ENCODE results near the gene HOMER3.

GRCh38 chr19:18932216-18932841 lies 8.7 kb downstream of the HOMER3 start:
- TF ChIP-seq POLR2A (IDR thresholded peaks at IDR 0.05; ENCODE audit: low read depth, low read length) (no peak), YBX1 (IDR thresholded peaks at IDR 0.05) (no peak), BRCA1 (IDR thresholded peaks at IDR 0.05; ENCODE audit: low read depth, low read length) (no peak), PBX3 (IDR thresholded peaks at IDR 0.05; ENCODE audit: insufficient replicate concordance, low read depth, low read length) (no peak), ZNF207 (IDR thresholded peaks at IDR 0.05; ENCODE audit: borderline replicate concordance) (no peak), DPF2 (IDR thresholded peaks at IDR 0.05) (no peak), GABPA (IDR thresholded peaks at IDR 0.05; ENCODE audit: low read depth) (no peak), EP300 (IDR thresholded peaks at IDR 0.05; ENCODE audit: borderline replicate concordance in 1 of 2, control insufficient read depth in 1 of 2, low read depth in 2 of 2, low read length in 2 of 2) (no peak)
- TF ChIP-seq, protein P1, sequence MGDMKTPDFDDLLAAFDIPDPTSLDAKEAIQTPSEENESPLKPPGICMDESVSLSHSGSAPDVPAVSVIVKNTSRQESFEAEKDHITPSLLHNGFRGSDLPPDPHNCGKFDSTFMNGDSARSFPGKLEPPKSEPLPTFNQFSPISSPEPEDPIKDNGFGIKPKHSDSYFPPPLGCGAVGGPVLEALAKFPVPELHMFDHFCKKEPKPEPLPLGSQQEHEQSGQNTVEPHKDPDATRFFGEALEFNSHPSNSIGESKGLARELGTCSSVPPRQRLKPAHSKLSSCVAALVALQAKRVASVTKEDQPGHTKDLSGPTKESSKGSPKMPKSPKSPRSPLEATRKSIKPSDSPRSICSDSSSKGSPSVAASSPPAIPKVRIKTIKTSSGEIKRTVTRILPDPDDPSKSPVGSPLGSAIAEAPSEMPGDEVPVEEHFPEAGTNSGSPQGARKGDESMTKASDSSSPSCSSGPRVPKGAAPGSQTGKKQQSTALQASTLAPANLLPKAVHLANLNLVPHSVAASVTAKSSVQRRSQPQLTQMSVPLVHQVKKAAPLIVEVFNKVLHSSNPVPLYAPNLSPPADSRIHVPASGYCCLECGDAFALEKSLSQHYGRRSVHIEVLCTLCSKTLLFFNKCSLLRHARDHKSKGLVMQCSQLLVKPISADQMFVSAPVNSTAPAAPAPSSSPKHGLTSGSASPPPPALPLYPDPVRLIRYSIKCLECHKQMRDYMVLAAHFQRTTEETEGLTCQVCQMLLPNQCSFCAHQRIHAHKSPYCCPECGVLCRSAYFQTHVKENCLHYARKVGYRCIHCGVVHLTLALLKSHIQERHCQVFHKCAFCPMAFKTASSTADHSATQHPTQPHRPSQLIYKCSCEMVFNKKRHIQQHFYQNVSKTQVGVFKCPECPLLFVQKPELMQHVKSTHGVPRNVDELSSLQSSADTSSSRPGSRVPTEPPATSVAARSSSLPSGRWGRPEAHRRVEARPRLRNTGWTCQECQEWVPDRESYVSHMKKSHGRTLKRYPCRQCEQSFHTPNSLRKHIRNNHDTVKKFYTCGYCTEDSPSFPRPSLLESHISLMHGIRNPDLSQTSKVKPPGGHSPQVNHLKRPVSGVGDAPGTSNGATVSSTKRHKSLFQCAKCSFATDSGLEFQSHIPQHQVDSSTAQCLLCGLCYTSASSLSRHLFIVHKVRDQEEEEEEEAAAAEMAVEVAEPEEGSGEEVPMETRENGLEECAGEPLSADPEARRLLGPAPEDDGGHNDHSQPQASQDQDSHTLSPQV (IDR thresholded peaks at IDR 0.05): no peak

Data from GM12878 (cell line).